Measurements from ENCODE around the gene NMT1. TPM values are rescaled to one million over a fixed set of nuclear protein-coding genes. Genes with fewer than 3 reads are reported as not detected.

The NMT1 gene
- total and polyA plus RNA-seq, 2 of the 13 experiments (the other 11 are each of a cell fraction or from before 2014, with no cell fraction given): 75.7 to 142 TPM

- TF ChIP-seq KIAA2018 (CRISPR knock-in tag; IDR thresholded peaks at IDR 0.05; ENCODE audit: borderline replicate concordance) (no peak), ZXDC (CRISPR knock-in tag; IDR thresholded peaks at IDR 0.05) (no peak), ZKSCAN5 (CRISPR knock-in tag; IDR thresholded peaks at IDR 0.05) (no peak), BORCS8-MEF2B (CRISPR knock-in tag; IDR thresholded peaks at IDR 0.05) (peak; percentile 91), TIGD3 (CRISPR knock-in tag; IDR thresholded peaks at IDR 0.05; ENCODE audit: borderline replicate concordance) (0 out of 2 replicates have a peak, but pooled peaks have one; percentile 42), ZMYM3 (CRISPR knock-in tag; IDR thresholded peaks at IDR 0.05) (peak; percentile 90), HMGXB3 (CRISPR knock-in tag; IDR thresholded peaks at IDR 0.05; ENCODE audit: borderline replicate concordance) (peak; percentile 99), E2F1 (CRISPR knock-in tag; IDR thresholded peaks at IDR 0.05) (0 out of 2 replicates have a peak, but pooled peaks have one; percentile 28), ZNF230 (CRISPR knock-in tag; IDR thresholded peaks at IDR 0.05) (peak; percentile 89; the same call in 1 of the 2 replicates)
Measured at GRCh38 chr17:45135192-45135977, 74.3 kb downstream of the NMT1 start, which contains the start of gene ACBD4 (continued).

All from HepG2 (cell line).